Fibroblast of skin of left quadriceps (primary cell): ENCODE results near the gene RAB15.

Source experiments
- DNase-seq, 2 experiments: peaks; one replicate each; pipeline ENCODE4 v3.0.0-alpha.2; 2013; ENCODE audit warnings: low read depth in 2 of 2

The RAB15 gene

DNA sequence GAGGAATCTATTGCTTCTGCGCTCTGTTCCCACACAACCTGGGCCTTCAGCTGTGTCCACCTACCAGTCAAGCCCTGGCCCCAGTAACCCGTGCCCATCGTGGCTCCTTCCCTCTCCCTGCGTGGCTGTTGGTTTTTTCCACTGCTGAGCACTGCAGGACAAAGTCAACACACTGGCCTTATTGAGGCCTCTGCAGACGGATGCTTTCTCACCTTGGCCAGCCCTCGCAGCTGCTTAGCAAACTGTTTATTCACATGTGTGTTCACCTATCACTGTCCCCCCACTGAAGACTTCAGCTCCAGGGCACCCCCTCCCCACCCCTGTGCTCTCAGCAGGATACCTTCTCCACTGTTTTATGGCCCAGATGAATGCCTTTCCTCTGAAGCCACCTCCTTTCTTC, 16.8 kb downstream of the RAB15 start:
- no peak for DNase-seq

DNA sequence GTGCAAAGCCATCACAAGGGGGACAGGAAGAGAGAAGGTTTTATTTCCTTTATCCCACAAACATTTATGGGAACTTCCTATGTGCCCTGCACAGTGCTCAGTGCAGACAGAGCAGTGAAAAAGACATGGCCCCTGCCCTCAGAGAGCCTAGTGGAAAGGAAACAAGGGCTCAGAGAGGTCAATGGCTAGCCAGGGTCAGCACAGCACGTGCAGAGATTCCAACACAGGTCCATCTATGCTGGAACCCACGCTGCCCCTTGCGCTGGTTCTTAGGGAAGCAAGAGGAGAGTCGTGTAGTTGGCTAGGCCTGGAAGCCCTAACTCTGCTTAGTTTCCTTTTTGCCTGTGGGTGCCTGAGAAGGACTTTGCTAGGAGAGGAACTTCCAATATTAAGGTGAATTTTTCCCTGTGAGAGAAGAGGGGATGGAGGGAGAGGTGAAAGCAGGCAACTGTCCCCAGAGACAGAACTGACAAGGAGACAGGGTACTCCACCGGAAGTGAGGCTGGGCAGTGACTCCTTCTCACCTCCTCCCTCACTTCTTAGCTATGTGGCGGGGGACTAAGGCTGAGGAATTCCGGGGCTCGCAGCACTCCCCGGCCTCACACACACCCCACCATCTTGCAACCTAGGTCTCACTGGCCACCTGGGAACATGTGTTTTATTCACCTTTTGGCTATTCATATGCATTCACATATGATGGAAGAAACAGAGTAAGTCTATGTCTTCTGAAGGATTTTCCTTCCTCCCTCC, 17.5 kb downstream of the RAB15 start:
- DNase-seq = no peak

DNA sequence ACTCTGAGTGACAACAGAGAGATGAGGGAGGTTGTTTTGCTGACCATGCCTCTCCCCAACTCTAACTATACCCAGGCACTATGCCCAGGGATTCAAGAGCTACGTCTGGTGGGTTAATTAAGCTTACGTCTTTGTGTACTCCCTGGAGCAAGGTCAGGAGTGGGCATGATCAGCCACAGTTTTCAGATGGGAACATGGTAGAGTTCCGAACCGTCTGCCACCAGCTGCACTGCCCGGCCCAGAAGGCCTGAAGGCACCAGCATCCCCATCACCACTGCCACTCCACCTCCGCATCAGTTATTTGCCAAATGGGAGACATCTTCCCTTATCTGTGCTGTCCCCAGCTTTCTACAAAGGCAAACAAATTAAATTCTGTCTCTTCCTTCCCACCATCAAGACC, 18.5 kb downstream of the RAB15 start:
- DNase-seq = no peak

DNA sequence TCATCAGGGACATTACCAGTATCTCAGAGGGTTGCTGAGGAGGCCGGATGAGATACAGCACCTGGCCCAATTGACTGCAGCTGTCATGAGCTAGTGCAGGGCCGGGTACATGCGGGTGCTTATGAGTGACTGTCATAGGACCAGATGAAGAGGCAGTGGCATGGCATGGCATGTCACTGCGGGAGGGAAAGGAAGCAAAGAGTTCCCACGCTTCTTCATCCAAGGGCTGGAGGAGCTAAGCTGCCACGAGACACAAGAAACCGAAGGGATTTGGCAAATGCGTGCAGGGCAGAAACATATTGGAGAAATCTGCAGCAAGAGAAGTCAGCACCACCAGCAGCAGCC, 18.9 kb downstream of the RAB15 start:
- DNase-seq = no peak

DNA sequence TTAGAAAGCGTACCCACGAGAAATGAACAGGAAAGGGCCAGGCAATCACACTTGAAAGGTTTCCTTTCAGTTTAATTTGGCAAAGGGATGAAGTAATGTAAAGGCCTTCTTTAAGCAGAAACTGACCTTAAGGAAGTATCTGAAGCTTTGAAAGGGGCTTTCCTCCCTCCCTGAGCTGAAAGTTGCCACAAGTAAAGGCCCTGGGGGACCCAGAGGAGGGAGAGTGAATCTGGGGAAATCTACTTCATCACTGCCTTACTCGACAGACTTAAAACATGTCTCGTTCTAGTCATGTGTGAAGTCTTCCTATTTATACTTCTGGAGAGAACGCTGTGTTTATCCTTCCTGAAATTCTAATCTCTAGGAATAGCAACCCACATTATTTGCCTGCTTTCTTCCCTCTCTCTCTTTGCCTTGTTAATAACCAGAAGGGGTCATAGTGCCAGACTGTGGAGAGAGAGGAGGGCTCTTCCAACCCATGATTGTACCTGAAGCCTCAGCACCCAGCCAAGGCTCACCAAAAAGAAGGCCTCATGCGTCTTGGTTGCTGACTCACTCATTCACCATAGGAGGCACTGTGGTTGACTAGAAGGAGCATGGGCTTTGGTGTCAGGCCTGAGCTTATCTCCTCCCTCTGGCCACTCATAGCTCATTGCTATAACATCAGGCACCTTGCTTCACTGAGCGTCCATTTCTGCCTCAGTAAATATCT, 19.4 kb downstream of the RAB15 start:
- no peak for DNase-seq

DNA sequence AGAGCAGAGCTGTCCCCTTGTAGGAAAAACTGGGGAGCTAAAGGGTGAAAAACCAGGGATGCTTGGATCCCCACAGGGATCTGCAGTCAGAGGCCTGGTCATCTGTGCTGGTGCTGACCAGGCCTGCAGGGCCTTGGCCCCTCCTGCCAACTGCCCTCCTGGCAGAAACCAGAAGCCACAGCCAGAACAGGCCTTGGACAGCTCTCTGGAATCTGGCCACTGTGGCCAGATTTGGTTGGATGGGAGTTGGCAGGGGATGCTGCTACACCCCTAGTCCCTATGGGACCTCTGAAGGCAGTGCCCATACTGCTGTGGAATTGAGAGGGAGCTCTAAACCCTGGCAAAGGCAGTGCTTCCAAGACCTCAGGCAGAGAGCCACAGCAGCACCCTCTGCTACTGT, 20.4 kb downstream of the RAB15 start:
- no peak for DNase-seq

DNA sequence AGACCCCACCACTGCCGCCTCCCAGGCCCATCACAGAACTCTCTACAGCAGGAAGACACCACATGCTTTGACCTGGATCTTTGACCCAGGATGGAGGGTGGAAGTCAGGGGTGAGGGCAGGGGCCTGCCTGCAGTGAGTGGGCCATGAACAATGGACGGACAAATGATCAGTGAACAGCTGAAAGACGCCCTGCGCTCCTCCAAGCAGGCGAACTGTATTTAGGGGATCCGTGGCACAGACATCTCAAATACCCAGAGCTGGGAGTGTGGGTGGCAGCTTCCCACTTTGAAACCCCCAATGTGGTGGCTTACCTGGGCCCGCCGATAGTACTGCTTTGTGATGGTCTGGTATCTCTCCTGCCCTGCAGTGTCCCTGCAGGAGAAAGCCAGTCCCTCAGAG, 20.8 kb downstream of the RAB15 start:
- DNase-seq = no peak

DNA sequence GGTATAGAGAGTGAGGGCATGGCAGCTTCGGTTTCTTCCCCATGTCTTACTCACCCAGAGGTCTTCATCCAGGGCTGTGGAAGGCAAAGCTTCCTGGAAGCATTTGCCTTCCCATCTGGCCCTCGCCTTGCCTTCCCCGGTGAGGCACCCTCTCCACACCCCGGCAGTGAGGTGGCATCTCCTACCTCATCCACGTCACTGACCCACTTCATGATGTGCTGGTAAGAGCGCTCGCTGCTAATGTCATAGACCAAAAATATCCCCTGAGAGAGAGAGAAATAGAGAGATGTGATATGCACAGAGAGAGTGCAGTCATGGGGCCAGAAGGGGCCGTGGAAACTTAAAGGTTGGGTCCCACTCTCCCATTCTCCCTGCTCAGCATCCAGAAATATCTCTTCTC, 21.2 kb downstream of the RAB15 start:
- no peak for DNase-seq

DNA sequence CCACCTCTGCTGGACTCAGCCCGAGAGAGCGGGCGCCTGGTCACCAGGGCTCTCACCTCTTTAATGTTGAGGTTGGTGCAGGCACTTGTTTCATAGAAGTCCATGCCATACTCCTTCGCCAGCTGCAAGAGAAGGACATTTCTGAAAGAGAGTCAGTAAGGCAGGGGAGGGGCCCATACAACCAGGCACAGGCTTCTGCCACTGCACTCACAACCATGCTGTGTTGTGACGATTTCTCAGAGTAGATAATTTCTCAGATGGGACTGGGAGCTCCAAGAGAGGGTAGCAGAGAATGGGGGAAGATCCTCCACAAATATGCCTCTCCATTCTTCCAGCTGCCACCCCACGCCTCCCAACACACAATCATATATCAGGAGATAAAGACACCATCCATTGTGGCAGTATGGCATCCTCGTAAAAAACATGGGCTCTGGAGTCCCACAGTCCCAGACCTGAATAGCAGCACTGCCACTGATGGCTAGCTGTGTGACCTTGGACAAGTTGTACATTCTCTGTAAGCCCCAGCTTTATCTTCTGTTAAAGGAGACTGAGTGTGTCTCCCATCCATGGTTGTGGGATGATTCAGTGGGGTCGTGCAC, 23.4 kb downstream of the RAB15 start:
- no peak for DNase-seq

DNA sequence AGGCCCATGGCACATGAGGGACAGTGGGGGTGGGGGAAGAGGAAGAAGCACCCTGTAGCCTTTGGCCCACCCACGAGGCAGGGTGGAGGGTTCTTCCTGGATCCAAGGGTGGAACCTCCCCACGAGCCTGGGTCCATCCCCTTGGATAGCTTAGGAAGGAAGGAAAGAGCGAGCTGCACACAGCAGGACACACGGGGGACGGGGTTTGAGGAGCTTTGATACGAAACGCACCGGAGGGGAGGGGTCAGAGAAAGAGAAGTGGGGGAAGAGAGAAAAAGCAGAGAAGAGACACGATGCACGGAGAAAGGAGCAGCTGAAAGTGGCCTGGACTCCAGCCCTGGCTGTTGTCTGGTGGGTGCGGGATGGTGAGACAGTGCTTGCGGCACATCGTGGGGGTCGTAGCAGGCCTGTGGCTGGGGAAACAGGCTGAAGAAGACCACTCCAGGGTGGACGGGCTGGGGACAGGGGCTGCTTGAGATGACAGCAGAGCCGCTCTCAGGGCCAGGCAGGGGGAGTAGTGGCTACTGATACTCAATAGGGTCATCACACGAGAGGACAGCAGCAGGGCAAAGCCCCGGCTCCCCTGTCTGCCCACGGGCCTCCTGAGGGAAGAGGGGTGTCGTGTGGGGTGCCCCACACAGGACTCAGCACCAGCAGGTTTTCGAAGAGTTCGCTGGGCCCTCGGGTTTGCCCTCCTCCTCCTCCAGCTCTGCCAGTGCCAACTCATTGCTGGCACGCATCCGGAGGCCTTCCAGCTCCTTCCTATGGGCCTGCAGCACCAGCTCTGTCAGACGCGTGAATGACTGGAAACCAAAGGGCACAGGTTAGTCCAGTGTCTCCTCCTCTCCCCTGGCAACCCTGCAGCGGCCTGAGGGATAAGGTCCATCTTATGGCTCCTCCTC, 24.2 kb downstream of the RAB15 start:
- DNase-seq = no peak

DNA sequence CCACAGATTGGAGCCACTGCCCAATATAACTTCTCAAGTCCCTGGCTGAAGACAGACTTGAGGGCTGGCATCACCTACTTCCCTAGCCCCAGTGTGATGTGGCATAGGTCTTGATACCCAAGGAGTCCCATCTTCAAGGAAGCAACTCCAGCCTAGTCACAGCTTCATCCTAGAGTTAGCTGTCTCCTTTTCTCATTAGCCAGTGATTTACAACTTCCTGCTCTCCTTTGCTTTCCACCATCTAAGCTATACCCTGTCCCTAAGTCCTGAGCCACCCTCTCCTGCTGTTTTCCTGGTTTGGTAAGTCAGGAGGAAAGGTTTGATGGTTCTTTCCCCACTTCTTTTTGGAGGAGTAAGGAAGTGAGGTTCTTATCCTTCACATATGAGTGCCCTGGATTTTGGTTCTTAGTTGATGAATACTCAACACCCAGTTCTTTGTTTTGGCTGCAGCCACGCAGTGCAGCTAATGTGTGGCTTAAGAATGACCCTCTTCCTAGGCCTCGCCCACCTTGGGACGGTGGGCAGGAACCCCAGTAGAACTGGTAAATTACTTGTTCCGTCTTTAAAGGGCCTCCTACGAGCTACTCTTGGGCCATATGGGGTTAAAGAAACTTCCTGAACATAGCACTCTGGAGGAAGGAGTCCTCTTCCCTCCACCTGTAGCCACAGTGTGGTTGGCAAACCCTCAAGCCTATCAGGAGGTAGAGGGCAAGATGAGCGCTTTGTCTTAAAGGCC, 25.7 kb downstream of the RAB15 start:
- no peak for DNase-seq

DNA sequence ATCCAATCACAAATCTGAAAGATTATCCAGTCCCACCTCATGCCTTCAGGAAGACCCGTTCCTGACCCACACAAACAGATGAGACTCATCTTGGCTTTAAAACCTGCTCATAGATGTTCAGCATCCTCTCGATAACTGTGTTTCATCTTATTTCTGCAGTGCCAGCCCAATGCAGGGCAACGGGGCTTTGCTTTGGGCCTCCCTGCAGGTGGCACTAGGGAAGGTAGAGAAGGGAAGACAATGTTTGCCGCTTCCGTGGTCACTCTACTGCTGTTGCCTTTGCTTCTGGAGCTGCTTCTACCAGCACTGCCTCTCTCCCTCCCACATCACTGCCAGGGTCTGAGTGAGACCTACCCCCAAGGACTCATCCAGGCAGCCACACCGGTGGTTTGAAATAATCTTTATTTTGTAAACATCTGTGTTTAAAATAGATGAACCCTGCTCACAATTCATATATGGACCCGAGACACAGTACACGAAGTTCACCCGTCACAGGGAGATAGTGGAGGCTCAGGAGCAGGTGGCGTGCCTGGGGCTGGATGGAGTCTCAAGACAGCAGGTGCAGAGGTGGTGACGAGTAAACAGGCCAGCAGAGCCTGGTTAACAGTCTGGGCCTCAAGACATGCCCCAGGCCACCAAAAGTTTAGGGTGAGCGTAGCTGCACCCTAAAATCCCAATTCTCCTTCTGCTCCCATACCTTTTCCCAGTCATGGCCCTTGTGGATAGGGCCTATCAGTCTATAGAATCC, 26.5 kb downstream of the RAB15 start:
- no peak for DNase-seq

DNA sequence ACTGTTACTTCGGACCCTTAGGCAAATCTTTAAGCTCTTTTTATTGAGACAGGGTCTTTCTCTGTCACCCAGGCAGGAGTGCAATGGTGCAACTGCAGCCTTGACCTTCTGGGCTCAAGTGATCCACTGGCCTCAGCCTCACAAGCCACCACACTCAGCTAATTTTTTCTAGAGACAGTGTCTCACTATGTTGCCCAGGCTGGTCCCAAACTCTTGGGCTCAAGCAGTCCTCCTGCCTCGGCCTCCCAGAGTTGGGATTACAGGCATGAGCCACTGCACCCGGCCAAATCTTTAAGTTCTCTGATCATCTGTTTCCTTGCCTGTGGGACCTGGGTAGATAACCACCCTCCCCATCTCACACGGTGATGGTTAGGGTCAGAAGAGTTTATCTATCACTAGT, 27.3 kb downstream of the RAB15 start:
- no peak for DNase-seq

DNA sequence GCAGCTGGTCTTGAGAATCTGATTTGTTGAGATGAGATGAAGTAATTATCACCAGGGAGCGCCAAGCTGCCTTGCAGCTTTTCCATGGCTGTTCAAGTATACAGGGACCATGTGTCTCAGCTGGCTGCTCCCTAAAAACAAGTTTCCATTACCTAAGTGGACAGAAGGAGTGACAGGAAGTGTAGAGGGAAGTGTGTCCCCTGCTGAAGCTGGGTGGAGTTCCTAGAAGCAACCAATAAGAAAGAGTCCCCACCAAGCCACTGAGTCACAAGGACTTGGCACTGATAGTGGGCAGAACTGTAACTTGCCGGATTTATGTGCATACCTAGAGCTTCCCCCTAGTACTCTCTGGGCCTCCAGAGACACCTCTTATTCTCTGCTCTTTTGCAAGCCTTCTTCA, 28.1 kb downstream of the RAB15 start:
- no peak for DNase-seq

DNA sequence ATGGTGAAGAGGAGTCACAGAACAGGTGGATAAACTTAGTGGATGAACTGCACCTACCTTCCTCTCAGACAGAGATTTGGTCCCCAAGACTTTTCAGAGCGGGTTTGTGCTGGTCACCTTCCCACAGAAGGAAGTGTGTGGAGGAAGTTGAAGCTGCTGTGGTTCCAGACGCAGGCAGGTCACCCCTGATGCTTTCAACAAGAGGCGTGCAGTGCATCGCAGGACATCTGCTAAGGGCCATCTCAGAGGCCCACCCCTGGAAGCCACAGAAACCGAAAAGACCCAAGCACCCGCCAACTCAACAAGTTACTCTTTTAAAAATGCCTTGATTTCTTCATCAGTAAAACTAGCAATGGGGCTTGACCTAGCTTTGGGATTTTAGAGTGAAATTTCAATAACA, 28.6 kb downstream of the RAB15 start:
- no peak for DNase-seq

DNA sequence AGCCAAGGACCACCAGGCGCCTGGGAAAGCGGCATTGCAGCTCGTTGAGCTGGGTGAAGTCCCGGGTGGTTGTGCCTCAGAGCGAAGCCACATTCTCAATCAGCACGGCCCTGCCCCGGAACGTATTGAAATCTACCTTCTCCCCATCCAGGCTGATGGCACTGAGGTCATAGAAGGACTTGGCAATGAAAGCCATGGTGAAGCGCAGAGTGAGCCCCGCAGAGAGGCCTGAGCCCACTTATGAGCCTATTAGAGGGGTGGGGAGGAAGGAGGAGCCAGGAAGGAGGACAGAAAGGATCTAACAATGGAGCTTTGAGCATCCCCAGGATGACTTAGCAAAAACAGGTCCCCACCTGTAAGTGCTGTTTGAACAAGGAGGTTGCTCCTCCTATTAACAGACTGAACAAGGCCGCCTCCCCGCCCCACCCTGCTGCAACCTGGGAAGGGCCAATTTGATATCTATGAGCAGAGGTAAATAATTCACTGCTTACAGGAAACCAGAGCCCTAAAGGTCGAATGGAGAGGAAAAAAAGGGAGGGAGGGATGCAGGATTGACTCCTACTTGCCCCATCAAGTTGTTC, 29.5 kb downstream of the RAB15 start, which contains the start of gene GPX2:
Gene GPX2 (minus strand): TSS at position 215 of the 581 bp plus-strand sequence. CDS start 19 bp downstream, at position 196.
- no peak for DNase-seq

DNA sequence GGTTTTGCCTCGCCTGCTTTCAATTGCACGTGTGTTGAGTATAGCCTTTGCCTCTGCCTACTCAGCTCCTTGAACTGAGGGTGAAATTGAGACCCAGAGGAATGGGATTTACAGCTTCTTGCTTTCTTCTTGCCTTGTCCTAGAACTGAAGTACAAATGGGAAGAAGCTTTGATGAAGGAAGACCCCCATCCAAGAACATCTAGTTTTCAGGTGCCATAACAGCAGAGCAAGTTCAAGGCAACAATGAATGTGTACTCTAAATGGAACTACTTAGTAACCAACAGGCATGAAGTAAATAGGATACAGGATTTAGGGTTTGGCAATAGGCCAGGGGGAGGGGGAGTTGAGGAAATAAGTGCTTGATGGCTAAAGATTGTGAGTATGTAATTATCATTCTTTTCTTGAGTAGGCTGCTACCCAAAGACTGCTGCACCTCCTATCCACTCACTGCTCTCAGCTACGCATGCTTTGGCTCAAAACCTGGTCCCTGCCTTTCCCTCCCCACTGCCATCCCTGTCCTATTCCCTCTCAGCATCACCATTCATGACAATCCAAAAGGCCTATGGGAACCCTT, 31.7 kb downstream of the RAB15 start:
- no peak for DNase-seq

DNA sequence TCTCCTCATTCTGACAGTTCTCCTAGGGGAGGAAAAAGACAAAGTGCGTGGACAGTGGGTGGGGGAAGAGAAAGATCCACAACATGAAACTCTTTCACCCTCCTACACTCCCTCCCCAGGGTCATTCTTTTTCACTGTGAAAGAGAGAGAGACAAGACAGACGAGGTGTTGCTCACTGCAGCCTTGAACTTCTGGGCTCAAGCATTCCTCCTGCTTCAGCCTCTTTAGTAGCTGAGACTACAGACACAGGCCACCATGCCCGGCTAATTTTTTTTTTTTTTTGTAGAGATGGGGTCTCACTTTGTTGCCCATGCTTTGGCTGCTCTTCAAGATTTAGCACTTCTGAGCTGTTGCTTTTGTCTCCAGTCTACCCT, 32.3 kb downstream of the RAB15 start:
- no peak for DNase-seq

DNA sequence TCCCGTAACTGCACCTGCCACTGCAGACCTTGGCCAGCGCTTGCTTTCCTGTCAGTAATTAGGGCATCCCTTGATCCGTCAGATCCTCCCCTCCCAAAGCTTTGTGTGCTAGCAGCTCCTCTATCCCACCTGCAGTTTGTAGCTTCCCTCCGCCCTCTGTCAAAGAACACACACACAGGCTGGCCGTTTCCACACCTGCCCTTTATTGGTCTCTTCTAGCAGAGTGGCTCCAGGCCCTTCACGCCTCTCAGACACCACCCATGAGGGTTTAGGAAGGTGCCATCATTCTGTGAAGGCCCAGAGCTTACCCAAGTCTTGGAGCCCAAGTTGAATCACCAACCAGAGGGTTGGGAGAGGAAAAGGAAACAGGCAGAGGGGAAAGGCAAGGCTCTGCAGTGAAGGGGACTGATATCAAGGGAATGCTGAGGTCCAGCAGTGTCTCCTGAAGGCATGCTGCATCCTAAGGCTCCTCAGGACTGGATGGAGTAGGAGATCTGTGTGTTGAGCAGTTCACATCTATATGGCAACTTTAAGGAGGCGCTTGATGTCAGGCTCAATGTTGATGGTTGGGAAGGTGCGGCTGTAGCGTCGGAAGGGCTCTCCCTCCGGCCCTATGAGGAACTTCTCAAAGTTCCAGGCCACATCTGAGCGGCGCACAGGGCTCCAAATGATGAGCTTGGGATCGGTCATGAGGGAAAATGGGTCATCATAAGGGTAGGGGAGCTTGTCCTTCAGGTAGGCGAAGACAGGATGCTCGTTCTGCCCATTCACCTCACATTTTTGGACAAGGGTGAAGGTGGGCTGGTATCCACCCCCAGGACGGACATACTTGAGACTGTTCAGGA, 32.9 kb downstream of the RAB15 start:
- no peak for DNase-seq
